HCT116 (cell line): ENCODE results near the gene RHBDD2. TPM values are rescaled to one million over a fixed set of nuclear protein-coding genes. Genes with fewer than 3 reads are reported as not detected.
"Not testable (repeated sequence)": the region's sequence is repeated elsewhere in the genome, so short reads cannot be mapped to it uniquely, and the experiment has no call there.

Experiments
- ATAC-seq: fragments of 200-7000 bp; cut with Tn5 transposase; 2 replicates; pipeline ENCODE4 v1.9.1; 2020; ENCODE audit warnings: mild to moderate bottlenecking, moderate library complexity
- BruUV-seq: library from RNA; stranded (reverse); fragments of 400-500 nt; replicated peaks from 2 replicates; lab custom pipeline; 2021; lab: Mats Ljungman, UMichigan
- CTCF ChIA-PET: fragments of 300-600 bp; sonication (Branson Sonifier 250); formaldehyde crosslinking; loops from one replicate; lab custom pipeline; 2021; ENCODE audit warnings: antibody characterized with exemption; lab: Charles Lee
- POLR2A ChIA-PET: fragments of 300-600, 350-600 bp; sonication (Branson Sonifier 250); formaldehyde crosslinking; loops from one replicate; lab custom pipeline; 2021; ENCODE audit warnings: antibody characterized with exemption; lab: Charles Lee
- RAD21 ChIA-PET, 2 experiments: fragments of 300-600 bp; sonication (Branson Sonifier 250); formaldehyde crosslinking; loops; one replicate each; lab custom pipeline; 2023; ENCODE audit warnings: low total read pairs in 2 of 2; ENCODE audit not compliant: uncharacterized antibody in 2 of 2, unreplicated experiment in 2 of 2, low non-redundant PET in 1 of 2; lab: Charles Lee
- DNase-seq: peaks from one replicate; pipeline ENCODE4 v3.0.0-alpha.2; 2010; ENCODE audit warnings: low read depth, low spot score
- H2AFZ ChIP-seq: fragments of 200-600 bp; shearing (Covaris generic), sonication (generic); 2 replicates; pipeline ENCODE4 v1.6.1; 2017; ENCODE audit warnings: low read depth, mixed run types, mixed read lengths, antibody characterized with exemption, low read length; ENCODE audit not compliant: poor library complexity, severe bottlenecking
- H3K27ac ChIP-seq: 2 replicates; pipeline ENCODE4 v1.5.1; 2012; ENCODE audit warnings: low read depth, low read length
- H3K27me3 ChIP-seq: fragments of 200-600 bp; sonication (generic); 2 replicates; pipeline ENCODE4 v1.6.1; 2016; ENCODE audit warnings: mixed run types, low read length, mixed read lengths; ENCODE audit not compliant: insufficient read depth
- H3K36me3 ChIP-seq, 2 experiments: fragments of 200-500 bp in 1 of 2; fragments of 200-600 bp in 1 of 2; sonication (Bioruptor generic) in 1 of 2; sonication (generic) in 1 of 2; 2 replicates each; pipeline versions ENCODE4 v1.5.1 to v1.6.1; 2014 to 2016; ENCODE audit warnings: low read length in 2 of 2, inconsistent platforms in 1 of 2, mixed read lengths in 1 of 2, mixed run types in 1 of 2; ENCODE audit not compliant: insufficient read depth in 2 of 2, control insufficient read depth in 1 of 2
- H3K4me1 ChIP-seq, 2 experiments: fragments of 200-600 bp in 1 of 2; sonication (generic) in 1 of 2; 2 replicates each; pipeline versions ENCODE4 v1.5.1 to v1.6.1; 2012 to 2017; ENCODE audit warnings: low read length in 2 of 2, inconsistent platforms in 1 of 2, mild to moderate bottlenecking in 1 of 2, mixed read lengths in 1 of 2, mixed run types in 1 of 2, moderate library complexity in 1 of 2; ENCODE audit not compliant: insufficient read depth in 2 of 2, control insufficient read depth in 1 of 2
- H3K4me2 ChIP-seq: fragments of 200-600 bp; sonication (generic); 2 replicates; pipeline ENCODE4 v1.6.1; 2017; ENCODE audit warnings: mixed run types, low read length, mixed read lengths
- H3K4me3 ChIP-seq, 2 experiments: fragments of 200-600 bp in 1 of 2; sonication (generic) in 1 of 2; replicated peaks in 1 of 2; 2 replicates each; pipeline ENCODE4 v1.5.1; 2011 to 2016; ENCODE audit warnings: low read length in 2 of 2, control low read depth in 1 of 2, low read depth in 1 of 2, mild to moderate bottlenecking in 1 of 2, mixed read lengths in 1 of 2, mixed run types in 1 of 2
- H3K79me2 ChIP-seq: fragments of 200-600 bp; sonication (generic); 2 replicates; pipeline ENCODE4 v1.6.1; 2017; ENCODE audit warnings: mild to moderate bottlenecking, mixed run types, low read length, moderate library complexity, mixed read lengths; ENCODE audit not compliant: insufficient read depth
- H3K9ac ChIP-seq: fragments of 200-600 bp; sonication (generic); 2 replicates; pipeline ENCODE4 v1.6.1; 2016; ENCODE audit warnings: low read length, mixed read lengths
- H3K9me2 ChIP-seq: fragments of 200-600 bp; sonication (generic), shearing (Covaris generic); 2 replicates; pipeline ENCODE4 v1.6.1; 2017; ENCODE audit warnings: mixed run types, mild to moderate bottlenecking, moderate library complexity; ENCODE audit not compliant: insufficient read depth
- H3K9me3 ChIP-seq, 2 experiments: fragments of 200-500 bp in 1 of 2; fragments of 200-600 bp in 1 of 2; sonication (Bioruptor generic) in 1 of 2; sonication (generic) in 1 of 2; 2 replicates each; pipeline ENCODE4 v1.6.1; 2014 to 2017; ENCODE audit warnings: low read length in 2 of 2, mixed read lengths in 2 of 2, inconsistent platforms in 1 of 2, low read depth in 1 of 2, mild to moderate bottlenecking in 1 of 2, mixed run types in 1 of 2, moderate library complexity in 1 of 2; ENCODE audit not compliant: control insufficient read depth in 1 of 2, insufficient read depth in 1 of 2
- H4K20me1 ChIP-seq: fragments of 200-600 bp; sonication (generic), shearing (Covaris generic); 2 replicates; pipeline ENCODE4 v1.6.1; 2017; ENCODE audit warnings: mixed run types, mild to moderate bottlenecking, moderate library complexity; ENCODE audit not compliant: insufficient read depth
- ATF3 ChIP-seq: IDR thresholded peaks from 2 replicates; pipeline ENCODE4 v1.6.1; 2012
- CBX3 ChIP-seq: IDR thresholded peaks from 2 replicates; pipeline ENCODE4 v1.6.1; 2012; ENCODE audit warnings: low read depth
- CTCF ChIP-seq, 3 experiments: fragments of 200-600 bp in 1 of 3; sonication (generic) in 1 of 3; IDR thresholded peaks in 2 of 3; conservative IDR thresholded peaks in 1 of 3; 2 replicates each; pipeline ENCODE4 v1.5.1; 2012 to 2017; ENCODE audit warnings: low read depth in 2 of 3, low read length in 2 of 3, antibody characterized with exemption in 1 of 3, borderline replicate concordance in 1 of 3, control low read depth in 1 of 3, mild to moderate bottlenecking in 1 of 3, mixed read lengths in 1 of 3, mixed run types in 1 of 3, moderate library complexity in 1 of 3; ENCODE audit not compliant: insufficient read depth in 1 of 3
- EGR1 ChIP-seq: IDR thresholded peaks from 2 replicates; pipeline ENCODE4 v1.6.1; 2012; ENCODE audit warnings: low read depth
- EZH2 ChIP-seq: fragments of 200-600 bp; sonication (generic); IDR thresholded peaks from 2 replicates; pipeline ENCODE4 v1.6.1; 2017; ENCODE audit warnings: antibody characterized with exemption, mixed run types
- FOSL1 ChIP-seq: IDR thresholded peaks from 2 replicates; pipeline ENCODE4 v1.6.1; 2012; ENCODE audit warnings: low read depth
- MAX ChIP-seq: IDR thresholded peaks from 2 replicates; pipeline ENCODE4 v1.6.1; 2012
- RAD21 ChIP-seq: IDR thresholded peaks from 2 replicates; pipeline ENCODE4 v1.6.1; 2012; ENCODE audit warnings: low read depth, mild to moderate bottlenecking
- SIN3A ChIP-seq: IDR thresholded peaks from 2 replicates; pipeline ENCODE4 v1.6.1; 2012; ENCODE audit warnings: low read depth
- TCF7L2 ChIP-seq: IDR thresholded peaks from 2 replicates; pipeline ENCODE4 v1.7.0; 2011; ENCODE audit warnings: borderline replicate concordance, inconsistent platforms; ENCODE audit not compliant: insufficient read depth, insufficient read length; ENCODE audit errors: extremely low read depth
- ZFX ChIP-seq: fragments of 450-650 bp; IDR thresholded peaks from 2 replicates; pipeline ENCODE4 v1.6.1; 2017
- intact Hi-C: fragments of 100-400 bp; cut with micrococcal nuclease; formaldehyde crosslinking; loops from 2 replicates; pipeline ENCODE4 v1.10.0; 2022
- total RNA-seq: library from RNA; stranded (reverse); gene quantifications from one replicate; pipeline ENCODE4 v1.2.1, GENCODE V29; 2021; ENCODE audit not compliant: unreplicated experiment
- TF ChIP-seq, protein P1 (sequence below): IDR thresholded peaks from 2 replicates; pipeline ENCODE4 v1.6.1; 2011; ENCODE audit warnings: mild to moderate bottlenecking, low read length, moderate library complexity; ENCODE audit not compliant: insufficient replicate concordance; ENCODE audit errors: extremely low read depth

Gene RHBDD2
- total RNA-seq, 1 experiment from 2014 or later: 42.9 TPM

GRCh38 chr7:75883265-75883824, 4.5 kb downstream of the RHBDD2 start:
- H3K27me3 ChIP-seq, RAD21 ChIA-PET, H2AFZ ChIP-seq, BruUV-seq, H4K20me1 ChIP-seq, H3K9ac ChIP-seq, H3K4me2 ChIP-seq, DNase-seq, H3K9me3 ChIP-seq, intact Hi-C loops, H3K27ac ChIP-seq, ATAC-seq, H3K9me2 ChIP-seq, H3K4me3 ChIP-seq, CTCF ChIA-PET: not testable (repeated sequence)
- H3K79me2 ChIP-seq: peaks cover 37% of the 10 kb centered on the region
- H3K4me1 ChIP-seq: peaks cover 8 to 12% of the 10 kb centered on the region in 2 experiments
- POLR2A ChIA-PET: interaction anchor here (0.7 kb wide), 1 partner anchor 21 kb away, joined by 4 read pairs; no protein-coding TSS in a partner anchor
- H3K36me3 ChIP-seq: peaks cover 19 to 51% of the 10 kb centered on the region in 2 experiments

DNA sequence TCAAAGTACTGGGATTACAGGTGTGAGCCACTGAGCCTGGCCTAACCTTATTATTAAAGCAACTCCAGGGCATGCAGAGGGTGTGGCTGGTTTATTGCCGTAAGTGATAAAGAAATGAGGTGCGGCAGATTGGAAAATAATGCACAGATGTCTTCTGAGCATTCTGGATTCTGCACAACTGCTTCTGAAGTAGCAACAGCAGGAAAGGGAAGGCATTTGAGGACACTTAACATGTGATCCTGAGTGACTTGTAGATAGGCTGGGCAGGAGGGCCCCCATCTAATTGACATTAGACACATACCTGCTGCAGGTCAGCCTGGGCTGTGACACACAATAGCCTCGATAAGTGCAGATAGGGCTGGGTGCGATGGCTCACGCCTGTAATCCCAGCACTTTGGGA, 5.6 kb downstream of the RHBDD2 start:
- TF ChIP-seq, protein P1, sequence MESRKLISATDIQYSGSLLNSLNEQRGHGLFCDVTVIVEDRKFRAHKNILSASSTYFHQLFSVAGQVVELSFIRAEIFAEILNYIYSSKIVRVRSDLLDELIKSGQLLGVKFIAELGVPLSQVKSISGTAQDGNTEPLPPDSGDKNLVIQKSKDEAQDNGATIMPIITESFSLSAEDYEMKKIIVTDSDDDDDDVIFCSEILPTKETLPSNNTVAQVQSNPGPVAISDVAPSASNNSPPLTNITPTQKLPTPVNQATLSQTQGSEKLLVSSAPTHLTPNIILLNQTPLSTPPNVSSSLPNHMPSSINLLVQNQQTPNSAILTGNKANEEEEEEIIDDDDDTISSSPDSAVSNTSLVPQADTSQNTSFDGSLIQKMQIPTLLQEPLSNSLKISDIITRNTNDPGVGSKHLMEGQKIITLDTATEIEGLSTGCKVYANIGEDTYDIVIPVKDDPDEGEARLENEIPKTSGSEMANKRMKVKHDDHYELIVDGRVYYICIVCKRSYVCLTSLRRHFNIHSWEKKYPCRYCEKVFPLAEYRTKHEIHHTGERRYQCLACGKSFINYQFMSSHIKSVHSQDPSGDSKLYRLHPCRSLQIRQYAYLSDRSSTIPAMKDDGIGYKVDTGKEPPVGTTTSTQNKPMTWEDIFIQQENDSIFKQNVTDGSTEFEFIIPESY: no peak
- TF ChIP-seq MAX (no peak), CTCF (IDR thresholded peaks at IDR 0.05 in 2 of 3, conservative IDR thresholded peaks at IDR 0.05 in 1 of 3; ENCODE audit: borderline replicate concordance in 1 of 3, insufficient read depth in 1 of 3, low read depth in 2 of 3, low read length in 2 of 3) (no peak), RAD21 (no peak), EGR1 (no peak), TCF7L2 (no peak), SIN3A (no peak), EZH2 (no peak), FOSL1 (no peak), ATF3 (no peak), CBX3 (no peak), ZFX (no peak)
- no peak for ATAC-seq
- no TSS peak for BruUV-seq
- Histone ChIP-seq H3K9me2 (no peaks in the 10 kb centered on the region), H3K36me3 (peaks cover 19 to 53% of the 10 kb centered on the region in 2 experiments), H3K4me2 (no peak overlapping the region), H3K9ac (no peak overlapping the region), H3K4me1 (peaks cover 7 to 14% of the 10 kb centered on the region in 2 experiments), H4K20me1 (no peaks in the 10 kb centered on the region), H3K27me3 (no peaks in the 10 kb centered on the region), H3K9me3 (no peaks in the 10 kb centered on the region), H3K4me3 (no peak overlapping the region), H3K79me2 (peaks cover 32% of the 10 kb centered on the region), H3K27ac (no peak overlapping the region), H2AFZ (no peak overlapping the region)
- RAD21 ChIA-PET: no interaction called here
- no peak for DNase-seq
- CTCF ChIA-PET: no interaction called here
- intact Hi-C loops: no loop called here
- POLR2A ChIA-PET: no interaction called here
